ENCODE measurements around the gene RNF103. TPM values are rescaled to one million over a fixed set of nuclear protein-coding genes. Genes with fewer than 3 reads are reported as not detected.
"Not testable (repeated sequence)": the region's sequence is repeated elsewhere in the genome, so short reads cannot be mapped to it uniquely, and the experiment has no call there.

The RNF103 gene
- total and polyA plus RNA-seq, 4 donors = 15.4 to 38.2 (median 19.4) TPM

DNA sequence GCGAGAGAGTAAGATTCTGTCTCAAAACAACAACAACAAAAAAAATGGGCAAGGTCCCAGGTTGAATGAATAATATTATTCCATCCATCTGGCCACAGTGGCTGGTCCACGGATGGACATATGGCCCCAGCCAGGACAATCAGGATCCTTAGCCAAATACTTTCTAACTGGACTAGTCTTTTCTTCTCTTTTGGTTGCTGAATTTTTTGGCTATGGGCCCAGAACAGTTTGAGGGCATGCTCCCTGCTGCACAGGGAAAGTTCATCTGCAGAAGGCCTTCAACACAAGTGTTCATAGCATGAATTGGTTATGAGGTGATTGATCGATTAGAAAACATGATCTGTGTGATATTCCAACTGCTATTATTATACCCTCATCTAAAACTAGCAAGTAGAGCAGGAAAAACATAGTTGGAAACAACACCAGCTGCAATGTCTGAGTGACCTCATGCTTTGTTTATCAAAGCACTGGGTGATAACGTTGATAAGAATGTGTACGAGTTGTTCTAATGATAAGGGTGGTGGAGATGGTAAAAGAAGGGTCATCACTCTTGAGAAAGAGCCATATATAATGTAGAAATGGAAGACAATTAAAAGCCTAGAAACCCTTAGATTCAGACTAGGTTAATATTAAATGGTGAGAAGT is 47.8 kb upstream of the RNF103 start:
- Histone ChIP-seq H3K9ac (ENCODE audit: low read depth in 1 of 2, low read length in 2 of 2) (no peak overlapping the region), H3K27ac (ENCODE audit: low read depth in 1 of 2, low read length in 2 of 2) (peak overlapping the region; percentile 71 to 73), H3K27me3 (ENCODE audit: control insufficient read depth in 4 of 4, insufficient read depth in 4 of 4, low read length in 3 of 4) (no peaks in the 10 kb centered on the region), H3K4me1 (ENCODE audit: control insufficient read depth in 4 of 4, insufficient read depth in 4 of 4, low read length in 3 of 4) (peaks cover 4 to 15% (median 10%) of the 10 kb centered on the region in 4 donors), H3K36me3 (ENCODE audit: control insufficient read depth in 4 of 4, insufficient read depth in 3 of 4, low read depth in 1 of 4, low read length in 3 of 4) (no peaks in the 10 kb centered on the region), H3K9me3 (ENCODE audit: control insufficient read depth in 4 of 4, low read length in 3 of 4) (no peaks in the 10 kb centered on the region), H3K4me3 (ENCODE audit: low read depth in 1 of 3, low read length in 3 of 3) (no peak overlapping the region)
- TF ChIP-seq HNF4G (IDR thresholded peaks at IDR 0.05) = no peak
- TF ChIP-seq FOXA1 (IDR thresholded peaks at IDR 0.05) = no peak
- no peak for TF ChIP-seq GABPA (IDR thresholded peaks at IDR 0.05 in 1 of 2, conservative IDR thresholded peaks at IDR 0.05 in 1 of 2)
- TF ChIP-seq, protein P1, sequence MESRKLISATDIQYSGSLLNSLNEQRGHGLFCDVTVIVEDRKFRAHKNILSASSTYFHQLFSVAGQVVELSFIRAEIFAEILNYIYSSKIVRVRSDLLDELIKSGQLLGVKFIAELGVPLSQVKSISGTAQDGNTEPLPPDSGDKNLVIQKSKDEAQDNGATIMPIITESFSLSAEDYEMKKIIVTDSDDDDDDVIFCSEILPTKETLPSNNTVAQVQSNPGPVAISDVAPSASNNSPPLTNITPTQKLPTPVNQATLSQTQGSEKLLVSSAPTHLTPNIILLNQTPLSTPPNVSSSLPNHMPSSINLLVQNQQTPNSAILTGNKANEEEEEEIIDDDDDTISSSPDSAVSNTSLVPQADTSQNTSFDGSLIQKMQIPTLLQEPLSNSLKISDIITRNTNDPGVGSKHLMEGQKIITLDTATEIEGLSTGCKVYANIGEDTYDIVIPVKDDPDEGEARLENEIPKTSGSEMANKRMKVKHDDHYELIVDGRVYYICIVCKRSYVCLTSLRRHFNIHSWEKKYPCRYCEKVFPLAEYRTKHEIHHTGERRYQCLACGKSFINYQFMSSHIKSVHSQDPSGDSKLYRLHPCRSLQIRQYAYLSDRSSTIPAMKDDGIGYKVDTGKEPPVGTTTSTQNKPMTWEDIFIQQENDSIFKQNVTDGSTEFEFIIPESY (IDR thresholded peaks at IDR 0.05) = no peak
- TF ChIP-seq NR2F2 (IDR thresholded peaks at IDR 0.05) = no peak
- TF ChIP-seq TAF1 (conservative IDR thresholded peaks at IDR 0.05) = no peak
- peak; percentile 42 to 64 for TF ChIP-seq RXRA (IDR thresholded peaks at IDR 0.05)
- peak; percentile 76 to 87 for TF ChIP-seq JUND (IDR thresholded peaks at IDR 0.05)
- peak; percentile 23 to 58 for TF ChIP-seq RAD21 (IDR thresholded peaks at IDR 0.05)
- TF ChIP-seq, protein P2, sequence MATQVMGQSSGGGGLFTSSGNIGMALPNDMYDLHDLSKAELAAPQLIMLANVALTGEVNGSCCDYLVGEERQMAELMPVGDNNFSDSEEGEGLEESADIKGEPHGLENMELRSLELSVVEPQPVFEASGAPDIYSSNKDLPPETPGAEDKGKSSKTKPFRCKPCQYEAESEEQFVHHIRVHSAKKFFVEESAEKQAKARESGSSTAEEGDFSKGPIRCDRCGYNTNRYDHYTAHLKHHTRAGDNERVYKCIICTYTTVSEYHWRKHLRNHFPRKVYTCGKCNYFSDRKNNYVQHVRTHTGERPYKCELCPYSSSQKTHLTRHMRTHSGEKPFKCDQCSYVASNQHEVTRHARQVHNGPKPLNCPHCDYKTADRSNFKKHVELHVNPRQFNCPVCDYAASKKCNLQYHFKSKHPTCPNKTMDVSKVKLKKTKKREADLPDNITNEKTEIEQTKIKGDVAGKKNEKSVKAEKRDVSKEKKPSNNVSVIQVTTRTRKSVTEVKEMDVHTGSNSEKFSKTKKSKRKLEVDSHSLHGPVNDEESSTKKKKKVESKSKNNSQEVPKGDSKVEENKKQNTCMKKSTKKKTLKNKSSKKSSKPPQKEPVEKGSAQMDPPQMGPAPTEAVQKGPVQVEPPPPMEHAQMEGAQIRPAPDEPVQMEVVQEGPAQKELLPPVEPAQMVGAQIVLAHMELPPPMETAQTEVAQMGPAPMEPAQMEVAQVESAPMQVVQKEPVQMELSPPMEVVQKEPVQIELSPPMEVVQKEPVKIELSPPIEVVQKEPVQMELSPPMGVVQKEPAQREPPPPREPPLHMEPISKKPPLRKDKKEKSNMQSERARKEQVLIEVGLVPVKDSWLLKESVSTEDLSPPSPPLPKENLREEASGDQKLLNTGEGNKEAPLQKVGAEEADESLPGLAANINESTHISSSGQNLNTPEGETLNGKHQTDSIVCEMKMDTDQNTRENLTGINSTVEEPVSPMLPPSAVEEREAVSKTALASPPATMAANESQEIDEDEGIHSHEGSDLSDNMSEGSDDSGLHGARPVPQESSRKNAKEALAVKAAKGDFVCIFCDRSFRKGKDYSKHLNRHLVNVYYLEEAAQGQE (IDR thresholded peaks at IDR 0.05) = no peak
- TF ChIP-seq EGR1 (IDR thresholded peaks at IDR 0.05; ENCODE audit: low read depth in 2 of 2) = no peak
- peak; percentile 47 for TF ChIP-seq FOXA2 (IDR thresholded peaks at IDR 0.05)
- TF ChIP-seq, protein P3, sequence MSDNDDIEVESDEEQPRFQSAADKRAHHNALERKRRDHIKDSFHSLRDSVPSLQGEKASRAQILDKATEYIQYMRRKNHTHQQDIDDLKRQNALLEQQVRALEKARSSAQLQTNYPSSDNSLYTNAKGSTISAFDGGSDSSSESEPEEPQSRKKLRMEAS (IDR thresholded peaks at IDR 0.05) = peak; percentile 66
- TF ChIP-seq, protein P4, sequence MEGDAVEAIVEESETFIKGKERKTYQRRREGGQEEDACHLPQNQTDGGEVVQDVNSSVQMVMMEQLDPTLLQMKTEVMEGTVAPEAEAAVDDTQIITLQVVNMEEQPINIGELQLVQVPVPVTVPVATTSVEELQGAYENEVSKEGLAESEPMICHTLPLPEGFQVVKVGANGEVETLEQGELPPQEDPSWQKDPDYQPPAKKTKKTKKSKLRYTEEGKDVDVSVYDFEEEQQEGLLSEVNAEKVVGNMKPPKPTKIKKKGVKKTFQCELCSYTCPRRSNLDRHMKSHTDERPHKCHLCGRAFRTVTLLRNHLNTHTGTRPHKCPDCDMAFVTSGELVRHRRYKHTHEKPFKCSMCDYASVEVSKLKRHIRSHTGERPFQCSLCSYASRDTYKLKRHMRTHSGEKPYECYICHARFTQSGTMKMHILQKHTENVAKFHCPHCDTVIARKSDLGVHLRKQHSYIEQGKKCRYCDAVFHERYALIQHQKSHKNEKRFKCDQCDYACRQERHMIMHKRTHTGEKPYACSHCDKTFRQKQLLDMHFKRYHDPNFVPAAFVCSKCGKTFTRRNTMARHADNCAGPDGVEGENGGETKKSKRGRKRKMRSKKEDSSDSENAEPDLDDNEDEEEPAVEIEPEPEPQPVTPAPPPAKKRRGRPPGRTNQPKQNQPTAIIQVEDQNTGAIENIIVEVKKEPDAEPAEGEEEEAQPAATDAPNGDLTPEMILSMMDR (IDR thresholded peaks at IDR 0.05; ENCODE audit: low read depth, low read length, missing input control) = no peak
- TF ChIP-seq HNF4A (conservative IDR thresholded peaks at IDR 0.05) = peak; percentile 38 to 57
- TF ChIP-seq, protein P5, sequence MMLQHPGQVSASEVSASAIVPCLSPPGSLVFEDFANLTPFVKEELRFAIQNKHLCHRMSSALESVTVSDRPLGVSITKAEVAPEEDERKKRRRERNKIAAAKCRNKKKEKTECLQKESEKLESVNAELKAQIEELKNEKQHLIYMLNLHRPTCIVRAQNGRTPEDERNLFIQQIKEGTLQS (IDR thresholded peaks at IDR 0.05) = peak; percentile 26
- peak; percentile 22 for TF ChIP-seq SP1 (IDR thresholded peaks at IDR 0.05)
- TF ChIP-seq YY1 (IDR thresholded peaks at IDR 0.05) = peak; percentile 21
- DNase-seq (ENCODE audit: low spot score) = no peak
- WGBS = 35% methylated on average over 5 of the region's 5 CpGs

DNA sequence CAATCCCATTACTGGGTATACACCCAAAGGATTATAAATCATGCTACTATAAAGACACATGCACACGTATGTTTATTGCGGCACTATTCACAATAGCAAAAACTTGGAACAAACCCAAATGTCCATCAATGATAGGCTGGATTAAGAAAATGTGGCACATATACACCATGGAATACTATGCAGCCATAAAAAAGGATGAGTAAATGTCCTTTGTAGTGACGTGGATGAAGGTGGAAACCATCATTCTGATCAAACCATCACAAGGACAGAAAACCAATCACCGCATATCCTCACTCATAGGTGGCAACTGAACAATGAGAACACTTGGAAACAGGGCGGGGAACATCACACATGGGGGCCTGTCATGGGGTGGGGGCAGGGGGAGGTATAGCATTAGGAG is 45.7 kb upstream of the RNF103 start:
- not testable (repeated sequence) for H3K27ac ChIP-seq (ENCODE audit: low read depth in 1 of 2, low read length in 2 of 2); H3K9ac ChIP-seq (ENCODE audit: low read depth in 1 of 2, low read length in 2 of 2); H3K9me3 ChIP-seq (ENCODE audit: control insufficient read depth in 4 of 4, low read length in 3 of 4); H3K36me3 ChIP-seq (ENCODE audit: control insufficient read depth in 4 of 4, insufficient read depth in 3 of 4, low read depth in 1 of 4, low read length in 3 of 4); H3K27me3 ChIP-seq (ENCODE audit: control insufficient read depth in 4 of 4, insufficient read depth in 4 of 4, low read length in 3 of 4); DNase-seq (ENCODE audit: low spot score); H3K4me3 ChIP-seq (ENCODE audit: low read depth in 1 of 3, low read length in 3 of 3)
- peaks cover 4 to 15% (median 10%) of the 10 kb centered on the region in 4 donors for H3K4me1 ChIP-seq (ENCODE audit: control insufficient read depth in 4 of 4, insufficient read depth in 4 of 4, low read length in 3 of 4)
- WGBS = 90% methylated on average over 5 of the region's 5 CpGs

Data from liver (tissue), 9 donors.